HUES64 (cell line): ENCODE measurements around the gene EGFL7.

Experiments
- H3K27ac ChIP-seq: 2 replicates; pipeline ENCODE4 v1.7.0; 2013; ENCODE audit warnings: low read depth, low read length, inconsistent platforms
- H3K27me3 ChIP-seq: 2 replicates; pipeline ENCODE4 v1.6.1; 2013; ENCODE audit warnings: mild to moderate bottlenecking, low read length; ENCODE audit not compliant: insufficient read depth
- H3K36me3 ChIP-seq: 2 replicates; pipeline ENCODE4 v1.6.1; 2013; ENCODE audit warnings: mild to moderate bottlenecking, low read length; ENCODE audit not compliant: insufficient read depth
- H3K4me1 ChIP-seq: 2 replicates; pipeline ENCODE4 v1.6.1; 2013; ENCODE audit warnings: mild to moderate bottlenecking, low read length, moderate library complexity; ENCODE audit not compliant: insufficient read depth
- H3K4me3 ChIP-seq: 2 replicates; pipeline ENCODE4 v1.5.1; 2013; ENCODE audit warnings: mild to moderate bottlenecking, low read length, moderate library complexity
- H3K9ac ChIP-seq: 2 replicates; pipeline ENCODE4 v1.6.1; 2013; ENCODE audit warnings: mild to moderate bottlenecking, low read depth, low read length
- H3K9me3 ChIP-seq: 2 replicates; pipeline ENCODE4 v1.6.1; 2013; ENCODE audit warnings: low read depth, low read length; ENCODE audit not compliant: insufficient read depth
- WGBS: fragments of 150-250, 120-280 bp; methylation state at CpG from one replicate; pipeline ENCODE4 v1.1.7; 2013; ENCODE audit warnings: missing lambda C conversion rate; 5-methylcytosine and 5-hydroxymethylcytosine counted together

Gene EGFL7

GRCh38 chr9:136648751-136649150, 14.0 kb upstream of the EGFL7 start:
- 88% methylated on average over 16 of the region's 16 CpGs for WGBS
- H3K4me1 ChIP-seq: no peaks in the 10 kb centered on the region
- no peaks in the 10 kb centered on the region for H3K36me3 ChIP-seq
- no peaks in the 10 kb centered on the region for H3K9me3 ChIP-seq
- H3K27me3 ChIP-seq: peaks cover 4% of the 10 kb centered on the region; the same call in 1 of the 2 replicates
- H3K27ac ChIP-seq: no peak overlapping the region
- no peak overlapping the region for H3K4me3 ChIP-seq
- no peak overlapping the region for H3K9ac ChIP-seq

DNA sequence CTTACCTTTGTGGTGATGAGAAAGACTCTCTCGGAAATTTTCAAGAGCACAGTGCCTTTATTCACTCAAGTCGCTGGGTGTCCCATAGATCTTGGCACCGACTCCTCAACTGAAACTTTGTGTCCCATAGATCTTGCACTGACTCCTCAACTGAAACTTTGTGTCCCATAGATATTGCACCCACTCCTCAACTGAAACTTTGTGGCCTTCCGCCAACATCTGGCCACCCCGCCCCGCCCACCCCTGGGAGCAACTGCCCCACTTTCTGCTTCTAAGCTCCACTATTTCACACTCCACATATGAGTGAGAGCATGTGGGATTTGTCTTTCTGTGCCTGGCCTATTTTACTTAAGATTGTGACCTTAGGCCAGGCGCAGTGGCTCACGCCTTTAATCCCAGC, 12.7 kb upstream of the EGFL7 start:
- H3K9ac ChIP-seq: no peak overlapping the region
- H3K4me3 ChIP-seq: no peak overlapping the region
- H3K36me3 ChIP-seq: no peaks in the 10 kb centered on the region
- H3K27me3 ChIP-seq: no peaks in the 10 kb centered on the region
- no peaks in the 10 kb centered on the region for H3K4me1 ChIP-seq
- 96% methylated on average over 7 of the region's 8 CpGs for WGBS
- H3K27ac ChIP-seq: no peak overlapping the region
- H3K9me3 ChIP-seq: no peaks in the 10 kb centered on the region

- H3K27ac ChIP-seq: no peak overlapping the region
- H3K4me3 ChIP-seq: no peak overlapping the region
- no peaks in the 10 kb centered on the region for H3K4me1 ChIP-seq
Observed at GRCh38 chr9:136650648-136651047, 12.1 kb upstream of the EGFL7 start.

GRCh38 chr9:136651860-136652259, 10.9 kb upstream of the EGFL7 start:
- WGBS: 95% methylated on average over 11 of the region's 11 CpGs
- no peaks in the 10 kb centered on the region for H3K27me3 ChIP-seq
- H3K4me3 ChIP-seq: no peak overlapping the region
- no peaks in the 10 kb centered on the region for H3K36me3 ChIP-seq
- no peak overlapping the region for H3K27ac ChIP-seq
- H3K9ac ChIP-seq: no peak overlapping the region
- no peaks in the 10 kb centered on the region for H3K9me3 ChIP-seq
- H3K4me1 ChIP-seq: no peaks in the 10 kb centered on the region

More at GRCh38 chr9:136650648-136651047, 12.1 kb upstream of the EGFL7 start:
- no peaks in the 10 kb centered on the region for H3K27me3 ChIP-seq
- no peaks in the 10 kb centered on the region for H3K9me3 ChIP-seq
- no peaks in the 10 kb centered on the region for H3K36me3 ChIP-seq
- WGBS: 96% methylated on average over 10 of the region's 10 CpGs
- no peak overlapping the region for H3K9ac ChIP-seq

DNA sequence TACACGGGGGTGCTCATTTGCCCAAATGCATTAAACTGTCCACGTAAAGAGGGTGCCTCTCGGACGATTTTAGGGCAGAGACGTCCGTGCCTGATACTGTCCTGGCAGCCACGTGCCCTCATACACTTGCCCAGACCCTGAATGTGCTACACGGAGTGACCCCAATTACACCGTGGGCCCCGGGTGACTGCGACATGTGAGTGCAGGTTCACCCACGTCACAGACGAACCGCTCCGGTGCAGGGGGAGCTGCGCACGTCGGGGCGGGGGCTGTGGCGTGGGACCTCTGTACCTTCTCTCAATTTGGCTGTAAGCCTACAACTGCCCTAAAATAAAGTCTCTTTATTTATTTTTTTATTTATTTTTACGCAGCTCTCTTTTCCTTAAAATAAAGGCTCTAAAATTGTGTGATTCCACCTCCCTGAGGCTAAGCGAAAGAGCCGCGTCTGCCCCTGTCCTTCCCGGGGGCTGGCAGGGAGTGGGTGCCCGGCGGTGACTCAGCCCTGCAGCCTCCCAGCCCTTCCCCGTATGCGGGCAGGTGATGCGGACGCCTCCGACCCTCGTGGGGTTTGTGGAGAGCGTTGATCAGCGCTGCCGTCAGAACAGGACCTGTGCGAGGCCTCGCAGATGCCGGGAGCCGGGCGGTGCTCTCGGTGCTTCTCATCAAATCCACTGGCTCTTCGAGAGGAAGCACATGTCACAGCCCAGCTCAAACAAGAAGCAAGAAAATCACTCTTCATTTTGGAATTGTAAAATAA, 9.2 kb upstream of the EGFL7 start:
- Histone ChIP-seq H3K27me3 (no peaks in the 10 kb centered on the region), H3K4me3 (no peak overlapping the region), H3K27ac (no peak overlapping the region), H3K4me1 (no peaks in the 10 kb centered on the region), H3K9ac (no peak overlapping the region), H3K9me3 (no peaks in the 10 kb centered on the region), H3K36me3 (no peaks in the 10 kb centered on the region)
- 86% methylated on average over 43 of the region's 43 CpGs for WGBS

DNA sequence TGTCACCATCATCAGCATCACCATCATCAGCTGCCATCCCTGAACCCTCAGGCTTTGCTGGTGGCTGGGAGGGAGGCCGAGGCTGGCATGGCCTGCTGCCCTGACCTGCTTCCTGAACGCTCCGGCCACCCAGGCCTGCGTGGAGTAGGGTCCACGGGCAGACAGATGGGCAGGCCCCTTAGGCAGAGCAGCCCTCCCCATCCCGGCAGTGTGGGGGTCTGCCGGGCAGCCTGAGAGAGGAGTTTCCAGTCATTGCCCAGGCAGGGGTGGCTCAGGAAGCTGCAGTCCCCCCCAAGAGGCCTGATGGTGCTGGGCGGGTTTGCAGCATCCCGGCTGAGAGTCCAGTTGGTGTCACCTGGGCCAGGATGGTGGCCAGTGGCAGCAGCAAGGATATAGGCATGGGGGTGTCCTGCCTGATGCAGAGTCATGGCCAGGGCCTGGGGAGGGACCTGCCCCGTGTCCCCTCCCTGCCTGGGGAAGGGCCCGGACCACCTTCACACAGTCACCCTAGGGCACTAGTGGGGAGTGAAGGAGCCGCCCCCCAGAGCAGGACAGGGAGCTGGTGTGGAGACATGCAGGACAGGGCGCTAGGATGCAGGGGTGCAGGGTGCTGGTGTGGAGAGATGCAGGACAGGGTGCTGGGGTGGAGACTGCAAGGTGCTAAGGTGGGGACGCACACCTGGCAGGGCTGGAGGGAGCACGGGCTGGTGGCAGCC, 7.7 kb upstream of the EGFL7 start:
- WGBS: 94% methylated on average over 15 of the region's 15 CpGs
- no peak overlapping the region for H3K4me3 ChIP-seq
- H3K27ac ChIP-seq: no peak overlapping the region
- H3K4me1 ChIP-seq: no peaks in the 10 kb centered on the region
- H3K9ac ChIP-seq: no peak overlapping the region
- H3K36me3 ChIP-seq: no peaks in the 10 kb centered on the region
- no peaks in the 10 kb centered on the region for H3K9me3 ChIP-seq
- H3K27me3 ChIP-seq: no peaks in the 10 kb centered on the region

- Histone ChIP-seq H3K9me3 (no peaks in the 10 kb centered on the region), H3K27me3 (no peaks in the 10 kb centered on the region), H3K4me1 (no peaks in the 10 kb centered on the region), H3K27ac (no peak overlapping the region), H3K4me3 (no peak overlapping the region), H3K36me3 (no peaks in the 10 kb centered on the region), H3K9ac (no peak overlapping the region)
- 80% methylated on average over 18 of the region's 18 CpGs for WGBS
Observed at GRCh38 chr9:136655536-136656182, 7.1 kb upstream of the EGFL7 start.

- Histone ChIP-seq H3K4me1 (no peaks in the 10 kb centered on the region), H3K36me3 (no peaks in the 10 kb centered on the region), H3K4me3 (no peak overlapping the region), H3K9me3 (no peaks in the 10 kb centered on the region), H3K9ac (no peak overlapping the region), H3K27ac (no peak overlapping the region), H3K27me3 (no peaks in the 10 kb centered on the region)
- WGBS: 85% methylated on average over 10 of the region's 11 CpGs
Observed at GRCh38 chr9:136656183-136656738, 6.5 kb upstream of the EGFL7 start.

DNA sequence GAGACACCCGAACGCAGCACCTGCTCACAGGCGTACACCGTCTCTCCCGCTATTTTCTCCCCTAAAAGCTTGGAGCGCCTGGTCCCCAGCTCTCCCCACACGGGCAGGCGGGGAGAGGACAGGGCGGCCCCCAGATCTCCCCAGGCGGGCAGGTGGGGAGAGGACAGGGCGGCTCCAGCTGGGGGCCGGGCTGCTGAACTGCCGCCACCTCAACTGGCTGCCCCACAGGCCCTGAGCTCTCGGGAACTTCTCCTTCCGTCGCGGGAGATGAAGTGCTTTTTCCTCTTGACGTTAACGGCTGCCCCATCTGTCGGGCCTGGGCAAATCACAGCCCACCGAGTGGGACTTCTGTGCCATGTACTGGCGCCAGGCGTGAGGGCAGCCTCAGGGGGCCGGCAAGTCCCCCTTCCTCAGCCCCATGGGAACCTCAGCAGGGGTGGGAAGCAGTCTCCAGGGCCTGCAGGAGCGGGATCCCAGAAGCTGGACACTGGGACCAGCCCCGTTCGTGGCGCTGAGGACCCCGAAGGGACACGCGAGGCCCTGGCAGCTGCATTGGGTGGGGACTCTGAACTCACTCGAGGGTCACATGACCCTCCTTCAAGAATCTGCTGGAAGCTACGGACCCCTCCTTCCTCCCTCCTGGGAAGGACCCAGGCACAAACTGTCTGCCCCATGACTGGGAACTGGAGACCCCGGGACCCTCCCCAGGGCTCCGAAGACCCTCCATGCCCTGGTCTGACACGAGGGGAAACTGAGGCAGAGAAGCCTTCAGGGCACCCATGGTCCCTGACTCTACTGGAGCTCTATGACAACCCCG, 5.7 kb upstream of the EGFL7 start:
- H3K36me3 ChIP-seq: no peaks in the 10 kb centered on the region
- 89% methylated on average over 37 of the region's 37 CpGs for WGBS
- no peaks in the 10 kb centered on the region for H3K27me3 ChIP-seq
- no peak overlapping the region for H3K4me3 ChIP-seq
- H3K9me3 ChIP-seq: no peaks in the 10 kb centered on the region
- no peak overlapping the region for H3K27ac ChIP-seq
- no peak overlapping the region for H3K9ac ChIP-seq
- no peaks in the 10 kb centered on the region for H3K4me1 ChIP-seq

DNA sequence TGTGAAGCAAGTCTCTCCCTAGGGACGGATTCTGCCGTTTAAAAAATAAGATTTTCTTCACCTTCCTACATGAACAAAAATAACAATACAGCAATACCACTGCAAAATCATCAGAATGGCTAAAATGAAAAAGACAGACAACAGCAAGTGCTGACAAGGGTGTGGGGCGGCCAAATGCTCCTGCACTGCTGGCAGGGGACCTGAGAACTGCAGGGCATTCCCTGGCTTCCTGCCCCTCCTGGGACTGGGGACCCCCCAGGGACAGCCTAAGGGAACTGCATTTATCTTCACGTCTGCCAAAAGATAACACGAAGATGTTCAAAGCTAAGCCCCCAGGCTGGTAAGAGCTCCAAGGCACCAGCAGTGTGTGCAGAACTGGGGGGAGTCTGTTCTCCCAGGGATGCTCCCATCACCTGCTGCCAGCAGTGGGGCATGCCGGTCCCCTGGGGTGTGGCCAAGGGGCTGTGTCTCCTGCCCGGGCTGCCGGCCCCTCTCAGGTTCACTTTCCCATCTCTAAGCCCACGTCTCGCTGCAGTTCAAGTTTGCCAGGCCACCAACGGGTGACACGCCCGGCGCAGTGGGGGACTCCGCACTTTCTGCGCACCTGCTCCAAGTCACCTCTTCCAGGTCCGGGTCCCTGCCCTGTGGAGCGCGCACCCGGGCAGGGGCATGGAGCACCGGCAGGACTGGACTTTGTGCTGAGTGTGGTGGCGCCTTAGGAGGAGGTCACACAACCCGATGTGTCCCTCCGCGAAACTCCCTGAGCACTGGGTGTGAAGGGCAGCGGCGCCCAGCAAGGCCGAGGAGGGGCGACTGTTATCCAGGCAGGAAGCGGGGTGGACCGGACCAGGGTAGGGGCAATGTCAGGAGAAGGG, 4.5 kb upstream of the EGFL7 start:
- Histone ChIP-seq H3K27ac (no peak overlapping the region), H3K4me1 (no peaks in the 10 kb centered on the region), H3K27me3 (no peaks in the 10 kb centered on the region), H3K4me3 (no peak overlapping the region), H3K36me3 (no peaks in the 10 kb centered on the region), H3K9ac (no peak overlapping the region), H3K9me3 (no peaks in the 10 kb centered on the region)
- 85% methylated on average over 31 of the region's 31 CpGs for WGBS
